Parathyroid adenoma (tissue), 2 donors: ENCODE measurements around the gene CCDC85C.

ENCODE experiments used
- H2AFZ ChIP-seq: fragments of 300-600 bp; sonication (generic); one replicate; pipeline ENCODE4 v1.7.0; 2017; ENCODE audit warnings: antibody characterized with exemption, mild to moderate bottlenecking
- H3K27ac ChIP-seq: fragments of 300-600 bp; sonication (generic); one replicate; pipeline ENCODE4 v1.7.0; 2017
- H3K27me3 ChIP-seq: fragments of 300-600 bp; sonication (generic); one replicate; pipeline ENCODE4 v1.7.0; 2017; ENCODE audit warnings: low read length; ENCODE audit not compliant: control insufficient read depth, insufficient read depth
- H3K36me3 ChIP-seq: fragments of 300-600 bp; sonication (generic); one replicate; pipeline ENCODE4 v1.7.0; 2017; ENCODE audit warnings: low read length; ENCODE audit not compliant: control insufficient read depth, insufficient read depth
- H3K4me1 ChIP-seq: fragments of 300-600 bp; sonication (generic); one replicate; pipeline ENCODE4 v1.7.0; 2017; ENCODE audit warnings: control low read depth
- H3K4me2 ChIP-seq: fragments of 300-600 bp; sonication (generic); one replicate; pipeline ENCODE4 v1.7.0; 2017; ENCODE audit warnings: low read length
- H3K4me3 ChIP-seq: fragments of 300-600 bp; sonication (generic); one replicate; pipeline ENCODE4 v1.7.0; 2017; ENCODE audit warnings: low read depth, low read length
- H3K79me2 ChIP-seq: fragments of 300-600 bp; sonication (generic); one replicate; pipeline ENCODE4 v1.7.0; 2017; ENCODE audit warnings: control low read depth
- H3K9ac ChIP-seq: fragments of 300-600 bp; sonication (generic); one replicate; pipeline ENCODE4 v1.7.0; 2017; ENCODE audit warnings: mild to moderate bottlenecking
- H3K9me3 ChIP-seq: fragments of 300-600 bp; sonication (generic); one replicate; pipeline ENCODE4 v1.7.0; 2017; ENCODE audit warnings: low read length; ENCODE audit not compliant: control insufficient read depth
- TF ChIP-seq, protein P1 (sequence below): fragments of 300-600 bp; sonication (generic); IDR thresholded peaks from one replicate; pipeline ENCODE4 v1.7.0; 2017; ENCODE audit warnings: antibody characterized with exemption, mild to moderate bottlenecking
- donor health status: primary hyperparathyroidism.

The CCDC85C gene

GRCh38 chr14:99561864-99562263 lies 42.1 kb downstream of the CCDC85C start:
- peaks cover 47% of the 10 kb centered on the region for H3K4me1 ChIP-seq

DNA sequence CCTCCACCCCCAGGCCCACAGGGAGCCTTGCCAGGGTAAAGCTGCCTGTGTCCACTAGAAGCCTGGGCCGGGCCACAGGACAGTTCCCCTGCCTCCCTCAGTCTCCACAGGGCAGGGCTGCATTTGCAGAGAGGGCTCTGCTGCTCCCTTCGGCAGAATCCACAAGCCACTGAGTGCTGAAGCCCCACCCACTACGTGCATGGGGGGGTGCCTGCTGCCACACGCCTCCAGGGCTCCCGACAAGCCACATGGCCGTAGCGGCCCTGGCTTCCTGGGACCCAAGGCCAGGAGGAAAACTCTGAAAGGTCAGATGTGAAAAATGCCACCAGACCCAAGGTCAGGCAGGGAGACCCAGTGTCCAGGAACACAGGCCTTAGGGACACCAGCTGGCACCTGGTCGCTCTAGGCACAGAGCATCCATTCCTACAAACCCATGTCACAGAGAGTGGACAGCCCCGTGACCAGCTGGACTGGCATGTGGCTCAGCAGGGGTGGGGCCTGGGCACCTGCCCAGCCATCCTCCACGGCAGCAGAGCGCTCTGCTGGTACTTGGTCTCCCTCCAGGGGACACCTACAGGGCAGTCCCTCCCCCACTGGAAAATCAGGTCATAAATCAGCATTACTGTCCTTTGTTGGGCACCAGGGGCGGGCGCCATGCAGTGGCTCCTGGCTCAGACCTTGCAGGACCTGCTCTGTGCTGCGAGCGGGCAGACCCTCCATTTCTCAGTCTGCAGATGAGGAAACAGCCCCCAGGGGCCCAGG lies 42.9 kb downstream of the CCDC85C start:
- TF ChIP-seq, protein P1, sequence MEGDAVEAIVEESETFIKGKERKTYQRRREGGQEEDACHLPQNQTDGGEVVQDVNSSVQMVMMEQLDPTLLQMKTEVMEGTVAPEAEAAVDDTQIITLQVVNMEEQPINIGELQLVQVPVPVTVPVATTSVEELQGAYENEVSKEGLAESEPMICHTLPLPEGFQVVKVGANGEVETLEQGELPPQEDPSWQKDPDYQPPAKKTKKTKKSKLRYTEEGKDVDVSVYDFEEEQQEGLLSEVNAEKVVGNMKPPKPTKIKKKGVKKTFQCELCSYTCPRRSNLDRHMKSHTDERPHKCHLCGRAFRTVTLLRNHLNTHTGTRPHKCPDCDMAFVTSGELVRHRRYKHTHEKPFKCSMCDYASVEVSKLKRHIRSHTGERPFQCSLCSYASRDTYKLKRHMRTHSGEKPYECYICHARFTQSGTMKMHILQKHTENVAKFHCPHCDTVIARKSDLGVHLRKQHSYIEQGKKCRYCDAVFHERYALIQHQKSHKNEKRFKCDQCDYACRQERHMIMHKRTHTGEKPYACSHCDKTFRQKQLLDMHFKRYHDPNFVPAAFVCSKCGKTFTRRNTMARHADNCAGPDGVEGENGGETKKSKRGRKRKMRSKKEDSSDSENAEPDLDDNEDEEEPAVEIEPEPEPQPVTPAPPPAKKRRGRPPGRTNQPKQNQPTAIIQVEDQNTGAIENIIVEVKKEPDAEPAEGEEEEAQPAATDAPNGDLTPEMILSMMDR, result no peak
- Histone ChIP-seq H3K27ac (no peak overlapping the region), H3K4me1 (peaks cover 39% of the 10 kb centered on the region)

More at GRCh38 chr14:99561864-99562263, 42.1 kb downstream of the CCDC85C start:
- TF ChIP-seq, protein P1, result no peak
- Histone ChIP-seq H2AFZ (no peak overlapping the region), H3K79me2 (peaks cover 40% of the 10 kb centered on the region), H3K27me3 (no peaks in the 10 kb centered on the region), H3K4me2 (no peak overlapping the region), H3K4me3 (no peak overlapping the region), H3K27ac (no peak overlapping the region), H3K36me3 (no peaks in the 10 kb centered on the region), H3K9me3 (no peaks in the 10 kb centered on the region), H3K9ac (no peak overlapping the region)

GRCh38 chr14:99560403-99560802 lies 43.6 kb downstream of the CCDC85C start:
- Histone ChIP-seq H3K9ac (no peak overlapping the region), H3K79me2 (peaks cover 48% of the 10 kb centered on the region), H3K4me2 (no peak overlapping the region), H3K27me3 (no peaks in the 10 kb centered on the region), H3K36me3 (no peaks in the 10 kb centered on the region), H3K27ac (no peak overlapping the region), H3K4me1 (peaks cover 34% of the 10 kb centered on the region), H2AFZ (no peak overlapping the region), H3K4me3 (no peak overlapping the region), H3K9me3 (no peaks in the 10 kb centered on the region)
- TF ChIP-seq, protein P1, result no peak

More for the DNA sequence above, 42.9 kb downstream of the CCDC85C start:
- Histone ChIP-seq H3K4me2 (no peak overlapping the region), H3K79me2 (peaks cover 41% of the 10 kb centered on the region), H3K36me3 (no peaks in the 10 kb centered on the region), H3K9ac (no peak overlapping the region), H3K4me3 (no peak overlapping the region), H2AFZ (no peak overlapping the region), H3K27me3 (no peaks in the 10 kb centered on the region), H3K9me3 (no peaks in the 10 kb centered on the region)

DNA sequence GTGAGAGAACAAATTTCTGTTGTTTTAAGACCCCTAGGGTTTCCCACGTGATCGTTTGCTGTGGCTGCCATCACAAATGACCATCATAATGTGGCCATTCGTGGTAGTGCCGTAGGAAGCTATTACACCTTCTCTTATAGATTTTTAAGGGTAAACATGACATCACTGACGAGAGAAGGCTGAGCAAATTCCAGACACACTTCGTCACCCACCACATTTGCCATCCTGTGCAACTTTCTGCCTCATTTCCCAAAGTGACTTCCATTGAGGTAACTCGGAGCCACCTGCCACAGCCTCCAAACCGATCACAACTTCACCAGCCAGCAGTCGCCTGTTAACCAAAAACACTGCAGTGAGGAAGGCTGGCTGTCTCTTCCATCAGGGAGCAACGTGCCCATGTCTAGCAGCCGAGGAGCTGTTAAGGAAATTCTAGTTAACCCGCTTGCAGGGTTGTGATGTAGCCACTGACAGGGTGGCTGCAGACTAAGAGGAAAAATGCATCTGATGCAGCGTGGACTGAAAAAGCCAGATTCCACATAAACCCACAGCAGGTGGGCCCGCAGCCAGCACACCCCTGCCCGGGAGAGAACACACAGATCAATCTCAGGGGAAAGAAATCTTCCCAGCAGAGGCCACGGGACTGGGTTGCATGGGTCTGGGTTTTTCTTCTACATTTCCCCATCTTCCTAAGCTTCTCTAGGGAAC lies 44.6 kb downstream of the CCDC85C start:
- Histone ChIP-seq H3K27me3 (no peaks in the 10 kb centered on the region), H3K9ac (no peak overlapping the region), H2AFZ (no peak overlapping the region), H3K36me3 (no peaks in the 10 kb centered on the region), H3K79me2 (peaks cover 58% of the 10 kb centered on the region), H3K9me3 (no peaks in the 10 kb centered on the region), H3K4me3 (no peak overlapping the region), H3K4me2 (no peak overlapping the region), H3K27ac (no peak overlapping the region), H3K4me1 (peaks cover 24% of the 10 kb centered on the region)
- TF ChIP-seq, protein P1, result no peak
